B cell (primary cell): ENCODE results near the gene DNTTIP2. TPM values are rescaled to one million over a fixed set of nuclear protein-coding genes. Genes with fewer than 3 reads are reported as not detected.
"Not testable (repeated sequence)": the region's sequence is repeated elsewhere in the genome, so short reads cannot be mapped to it uniquely, and the experiment has no call there.

Experiments used
- ATAC-seq: fragments of 200-7000 bp; cut with Tn5 transposase; one replicate; pipeline ENCODE4 v1.10.0; 2021; ENCODE audit warnings: low read depth, mild to moderate bottlenecking, moderate number of reproducible peaks, moderate library complexity
- CTCF ChIA-PET: fragments of 350-600 bp; sonication (Branson Sonifier 250); formaldehyde crosslinking; loops from one replicate; lab custom pipeline; 2021; ENCODE audit warnings: antibody characterized with exemption, inconsistent platforms; lab: Charles Lee
- POLR2A ChIA-PET: fragments of 350-600 bp; sonication (Branson Sonifier 250); formaldehyde crosslinking; loops from one replicate; lab custom pipeline; 2021; ENCODE audit warnings: antibody characterized with exemption; lab: Charles Lee
- DNase-seq: peaks from one replicate; pipeline ENCODE4 v3.0.0; 2013
- H2AFZ ChIP-seq: 2 replicates; pipeline ENCODE4 v1.6.1; 2012; ENCODE audit warnings: mild to moderate bottlenecking, low read depth, low read length; ENCODE audit not compliant: insufficient read depth, poor library complexity, severe bottlenecking
- H3K27ac ChIP-seq, 2 donors: 1 replicate in 1 of 2; 2 replicates in 1 of 2; pipeline ENCODE4 v1.5.1; 2012 to 2013; ENCODE audit warnings: low read length in 2 of 2, mild to moderate bottlenecking in 2 of 2, moderate library complexity in 1 of 2
- H3K27me3 ChIP-seq, 4 experiments: fragments of 200-600 bp in 1 of 4; sonication (generic) in 1 of 4; replicated peaks in 1 of 4; 1 replicate in 2 of 4; 2 replicates in 2 of 4; pipeline versions ENCODE4 v1.6.1 to v1.7.0; 2013 to 2016; ENCODE audit warnings: low read length in 3 of 4, mild to moderate bottlenecking in 2 of 4, mixed read lengths in 1 of 4, moderate library complexity in 1 of 4; ENCODE audit not compliant: insufficient read depth in 4 of 4, control insufficient read depth in 3 of 4; ENCODE audit errors: control extremely low read depth in 1 of 4
- H3K36me3 ChIP-seq, 2 experiments: replicated peaks in 1 of 2; 1 replicate in 1 of 2; 2 replicates in 1 of 2; pipeline versions ENCODE4 v1.6.1 to v1.7.1; 2013; ENCODE audit warnings: low read length in 1 of 2; ENCODE audit not compliant: insufficient read depth in 2 of 2, control insufficient read depth in 1 of 2; ENCODE audit errors: control extremely low read depth in 1 of 2, extremely low read depth in 1 of 2
- H3K4me1 ChIP-seq, 2 donors: fragments of 200-600 bp in 1 of 2; sonication (generic) in 1 of 2; 1 replicate in 1 of 2; 2 replicates in 1 of 2; pipeline versions ENCODE4 v1.5.1 to v1.6.1; 2013 to 2017; ENCODE audit warnings: low read length in 2 of 2; ENCODE audit not compliant: control insufficient read depth in 2 of 2, insufficient read depth in 2 of 2
- H3K4me2 ChIP-seq: replicated peaks from 2 replicates; pipeline ENCODE3; 2012; ENCODE audit warnings: mild to moderate bottlenecking, low read depth, low read length; ENCODE audit not compliant: poor library complexity, severe bottlenecking
- H3K4me3 ChIP-seq, 5 experiments: fragments of 200-600 bp in 1 of 5; sonication (generic) in 1 of 5; 1 replicate in 3 of 5; 2 replicates in 2 of 5; pipeline versions ENCODE4 v1.5.1 to v1.7.0; 2011 to 2016; ENCODE audit warnings: low read length in 4 of 5, mild to moderate bottlenecking in 4 of 5, low read depth in 2 of 5, control low read depth in 1 of 5, moderate library complexity in 1 of 5; ENCODE audit not compliant: insufficient read depth in 1 of 5; ENCODE audit errors: control extremely low read depth in 1 of 5, extremely low read depth in 1 of 5
- H3K79me2 ChIP-seq: fragments of 200-600 bp; sonication (generic); one replicate; pipeline ENCODE4 v1.6.0; 2016; ENCODE audit warnings: low read length; ENCODE audit not compliant: control insufficient read depth, insufficient read depth
- H3K9ac ChIP-seq: fragments of 200-600 bp; sonication (generic); 2 replicates; pipeline ENCODE4 v1.6.1; 2017; ENCODE audit warnings: mild to moderate bottlenecking, low read length, moderate library complexity
- H3K9me3 ChIP-seq, 3 donors: one replicate each; pipeline versions ENCODE4 v1.6.1 to v1.7.1; 2013; ENCODE audit warnings: low read length in 2 of 3; ENCODE audit not compliant: control insufficient read depth in 2 of 3, insufficient read depth in 1 of 3; ENCODE audit errors: control extremely low read depth in 1 of 3
- H4K20me1 ChIP-seq: 2 replicates; pipeline ENCODE4 v1.6.0; 2012; ENCODE audit warnings: mild to moderate bottlenecking, low read length; ENCODE audit not compliant: insufficient read depth, control insufficient read depth, poor library complexity, severe bottlenecking
- H3K27ac Mint-ChIP-seq: one replicate; pipeline ENCODE4 v1.8.0; 2021; ENCODE audit warnings: mixed read lengths
- H3K27me3 Mint-ChIP-seq: one replicate; pipeline ENCODE4 v1.8.0; 2021; ENCODE audit warnings: mixed read lengths
- H3K4me1 Mint-ChIP-seq: one replicate; pipeline ENCODE4 v1.8.0; 2021; ENCODE audit warnings: mixed read lengths
- H3K4me3 Mint-ChIP-seq: one replicate; pipeline ENCODE4 v1.8.0; 2021; ENCODE audit warnings: mixed read lengths
- H3K9me3 Mint-ChIP-seq: one replicate; pipeline ENCODE4 v1.8.0; 2022; ENCODE audit warnings: mixed read lengths; ENCODE audit not compliant: insufficient read depth
- EZH2 ChIP-seq: IDR thresholded peaks from 2 replicates; pipeline ENCODE4 v1.6.1; 2012; ENCODE audit warnings: borderline replicate concordance, low read depth, mild to moderate bottlenecking, moderate library complexity, low read length; ENCODE audit not compliant: insufficient read depth, poor library complexity, severe bottlenecking
- WGBS: methylation state at CpG from one replicate; pipeline ENCODE4 v1.1.5; 2013; ENCODE audit warnings: missing lambda C conversion rate; ENCODE audit not compliant: insufficient coverage; 5-methylcytosine and 5-hydroxymethylcytosine counted together
- intact Hi-C: fragments of 100-400 bp; cut with micrococcal nuclease; formaldehyde crosslinking; loops from one replicate; pipeline ENCODE4 v1.10.0; 2022
- polyA plus RNA-seq: library from polyadenylated mRNA; depleted of rRNA; stranded (reverse); fragments of >200 nt; gene quantifications from 2 replicates; pipeline ENCODE4 v1.2.3, GENCODE V29; 2012
- total RNA-seq, 2 donors: library from RNA; stranded (reverse); fragments of 120-200 nt in 1 of 2; gene quantifications; 1 replicate in 1 of 2; 2 replicates in 1 of 2; pipeline versions ENCODE4 v1.2.3 to v1.2.4, GENCODE V29; 2013 to 2022
- TF ChIP-seq, protein P1 (sequence below): fragments of 200-600 bp; IDR thresholded peaks from one replicate; pipeline ENCODE4 v1.8.0; 2022; ENCODE audit warnings: antibody characterized with exemption, mild to moderate bottlenecking

The DNTTIP2 gene
- total and polyA plus RNA-seq, 2 donors (not counting 1 experiment from before 2014, with no cell fraction given), result 13.6 to 62.1 TPM

DNA sequence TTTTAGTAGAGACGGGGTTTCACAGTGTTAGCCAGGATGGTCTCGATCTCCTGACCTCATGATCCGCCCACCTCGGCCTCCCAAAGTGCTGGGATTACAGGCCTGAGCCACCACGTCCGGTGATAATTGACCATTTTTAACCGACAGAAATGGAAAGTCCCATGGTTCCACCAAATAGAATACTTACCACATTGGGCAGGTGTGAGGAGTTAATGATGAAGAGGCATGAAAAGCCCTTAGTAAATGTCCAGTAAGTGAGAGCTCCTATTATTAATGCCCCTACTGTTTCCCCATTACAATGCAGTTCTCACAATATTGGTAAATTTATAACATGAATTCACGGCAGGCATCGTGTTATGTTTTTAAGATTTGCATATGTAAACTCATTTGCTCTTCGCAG is 38.3 kb upstream of the DNTTIP2 start:
- no peak for DNase-seq
- Mint-ChIP-seq H3K27me3 (peaks cover 20% of the 10 kb centered on the region), H3K4me1 (no peaks in the 10 kb centered on the region), H3K9me3 (no peaks in the 10 kb centered on the region), H3K27ac (no peak overlapping the region), H3K4me3 (no peak overlapping the region)
- H3K27ac ChIP-seq, result no peak overlapping the region
- H3K4me3 ChIP-seq, result no peak overlapping the region
- H3K27me3 ChIP-seq, result peaks cover 0 to 5% (median 0%) of the 10 kb centered on the region in 4 experiments
- H3K4me2 ChIP-seq, result no peak overlapping the region
- no peaks in the 10 kb centered on the region for H3K4me1 ChIP-seq
- no peaks in the 10 kb centered on the region for H4K20me1 ChIP-seq
- H3K36me3 ChIP-seq, result no peaks in the 10 kb centered on the region
- ChIA-PET CTCF (no interaction called here), POLR2A (no interaction called here)
- TF ChIP-seq, protein P1, sequence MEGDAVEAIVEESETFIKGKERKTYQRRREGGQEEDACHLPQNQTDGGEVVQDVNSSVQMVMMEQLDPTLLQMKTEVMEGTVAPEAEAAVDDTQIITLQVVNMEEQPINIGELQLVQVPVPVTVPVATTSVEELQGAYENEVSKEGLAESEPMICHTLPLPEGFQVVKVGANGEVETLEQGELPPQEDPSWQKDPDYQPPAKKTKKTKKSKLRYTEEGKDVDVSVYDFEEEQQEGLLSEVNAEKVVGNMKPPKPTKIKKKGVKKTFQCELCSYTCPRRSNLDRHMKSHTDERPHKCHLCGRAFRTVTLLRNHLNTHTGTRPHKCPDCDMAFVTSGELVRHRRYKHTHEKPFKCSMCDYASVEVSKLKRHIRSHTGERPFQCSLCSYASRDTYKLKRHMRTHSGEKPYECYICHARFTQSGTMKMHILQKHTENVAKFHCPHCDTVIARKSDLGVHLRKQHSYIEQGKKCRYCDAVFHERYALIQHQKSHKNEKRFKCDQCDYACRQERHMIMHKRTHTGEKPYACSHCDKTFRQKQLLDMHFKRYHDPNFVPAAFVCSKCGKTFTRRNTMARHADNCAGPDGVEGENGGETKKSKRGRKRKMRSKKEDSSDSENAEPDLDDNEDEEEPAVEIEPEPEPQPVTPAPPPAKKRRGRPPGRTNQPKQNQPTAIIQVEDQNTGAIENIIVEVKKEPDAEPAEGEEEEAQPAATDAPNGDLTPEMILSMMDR, result no peak
- TF ChIP-seq EZH2, result no peak
- intact Hi-C loops, result no loop called here
- ATAC-seq, result no peak
- peaks cover 0 to 6% (median 0%) of the 10 kb centered on the region in 3 donors for H3K9me3 ChIP-seq
- no peaks in the 10 kb centered on the region for H3K79me2 ChIP-seq
- no CpG with 5 or more reads among the region's 10 CpGs for WGBS
- no peak overlapping the region for H3K9ac ChIP-seq
- no peak overlapping the region for H2AFZ ChIP-seq

DNA sequence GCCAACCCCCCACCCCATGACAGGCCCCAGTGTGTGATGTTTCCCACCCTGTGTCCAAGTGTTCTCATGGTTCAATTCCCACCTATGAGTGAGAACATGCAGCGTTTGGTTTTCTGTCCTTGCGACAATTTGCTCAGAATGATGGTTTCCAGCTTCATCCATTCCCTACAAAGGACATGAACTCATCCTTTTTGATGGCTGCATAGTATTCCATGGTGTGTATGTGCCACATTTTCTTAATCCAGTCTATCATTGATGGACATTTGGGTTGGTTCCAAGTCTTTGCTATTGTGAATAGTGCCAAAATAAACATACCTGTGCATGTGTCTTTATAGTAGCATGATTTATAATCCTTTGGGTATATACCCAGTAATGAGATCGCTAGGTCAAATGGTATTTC is 31.9 kb upstream of the DNTTIP2 start:
- intact Hi-C loops, result not testable (repeated sequence)
- WGBS, result no CpG with 5 or more reads among the region's 3 CpGs

More for the DNA sequence above, 31.9 kb upstream of the DNTTIP2 start:
- H3K4me1 Mint-ChIP-seq, result peaks cover 21% of the 10 kb centered on the region
- POLR2A ChIA-PET, DNase-seq, H3K27ac Mint-ChIP-seq, H3K27me3 Mint-ChIP-seq, H3K36me3 ChIP-seq, H3K9ac ChIP-seq, H4K20me1 ChIP-seq, H3K27ac ChIP-seq, ATAC-seq, H2AFZ ChIP-seq, H3K9me3 Mint-ChIP-seq, H3K4me3 ChIP-seq, H3K27me3 ChIP-seq, H3K4me2 ChIP-seq, H3K9me3 ChIP-seq: not testable (repeated sequence)
- CTCF ChIA-PET, result interaction anchor here (1.1 to 1.5 kb wide), 3 partner anchors 60 to 606 kb away, joined by 3 to 9 read pairs (median 9); no protein-coding TSS in a partner anchor
- Histone ChIP-seq H3K4me1 (peaks cover 11 to 15% of the 10 kb centered on the region in 2 donors), H3K79me2 (peaks cover 19% of the 10 kb centered on the region)
- peak overlapping the region; percentile 41 for H3K4me3 Mint-ChIP-seq
